Vagina (tissue), 2 donors: ENCODE measurements around the gene HOXD12. TPM values are rescaled to one million over a fixed set of nuclear protein-coding genes. Genes with fewer than 3 reads are reported as not detected.

Source experiments
- DNase-seq, 2 donors: peaks; one replicate each; pipeline ENCODE4 v3.0.0-alpha.2; 2017; ENCODE audit errors: extremely low spot score in 2 of 2
- H3K27ac ChIP-seq: fragments of 200-600 bp; sonication (generic); one replicate; pipeline ENCODE4 v1.5.1; 2019
- H3K27me3 ChIP-seq: fragments of 200-600 bp; sonication (generic); one replicate; pipeline ENCODE4 v1.5.1; 2019
- H3K36me3 ChIP-seq, 2 donors: fragments of 200-600 bp; sonication (generic); one replicate each; pipeline ENCODE4 v1.5.1; 2017 to 2019
- H3K4me1 ChIP-seq: fragments of 200-600 bp; sonication (generic); one replicate; pipeline ENCODE4 v1.5.1; 2019
- H3K4me3 ChIP-seq, 2 donors: fragments of 200-600 bp; sonication (generic); 1 replicate in 1 of 2; 2 replicates in 1 of 2; pipeline ENCODE4 v1.5.1; 2016 to 2019
- H3K9me3 ChIP-seq: fragments of 200-600 bp; sonication (generic); one replicate; pipeline ENCODE4 v1.5.1; 2019
- CTCF ChIP-seq, 3 experiments: fragments of 450-650 bp in 2 of 3; fragments of 200-600 bp in 1 of 3; sonication (generic) in 1 of 3; IDR thresholded peaks; one replicate each; pipeline ENCODE4 v1.5.1; 2017 to 2019; ENCODE audit warnings: antibody characterized with exemption in 3 of 3, mild to moderate bottlenecking in 2 of 3, moderate library complexity in 2 of 3
- POLR2A ChIP-seq, 2 donors: fragments of 450-650 bp; IDR thresholded peaks; one replicate each; pipeline ENCODE4 v1.6.1; 2017; ENCODE audit warnings: antibody characterized with exemption in 2 of 2, mild to moderate bottlenecking in 2 of 2, moderate library complexity in 2 of 2
- POLR2AphosphoS5 ChIP-seq, 2 donors: sonication (generic); formaldehyde crosslinking; IDR thresholded peaks; one replicate each; pipeline ENCODE4 v1.9.0; 2017; ENCODE audit warnings: antibody characterized with exemption in 2 of 2, mild to moderate bottlenecking in 2 of 2, low read depth in 1 of 2; ENCODE audit not compliant: insufficient read depth in 1 of 2
- intact Hi-C: fragments of 100-400 bp; cut with DNase I; formaldehyde crosslinking; loops from one replicate; pipeline ENCODE4 v1.15.1; 2023
- total RNA-seq: library from RNA; depleted of rRNA; stranded (reverse); fragments of >200 nt; gene quantifications from one replicate; pipeline ENCODE4 v1.2.3, GENCODE V29; 2016

The HOXD12 gene
- total RNA-seq, 1 donor from 2014 or later = 1.7 TPM

GRCh38 chr2:176132205-176133171 is 32.9 kb downstream of the HOXD12 start:
- peaks cover 24% of the 10 kb centered on the region for H3K4me1 ChIP-seq
- no peaks in the 10 kb centered on the region for H3K36me3 ChIP-seq
- H3K9me3 ChIP-seq = no peaks in the 10 kb centered on the region
- peak overlapping the region; percentile 9 to 25 for H3K4me3 ChIP-seq
- peak overlapping the region; percentile 83 for H3K27ac ChIP-seq
- no peak for TF ChIP-seq CTCF (IDR thresholded peaks at IDR 0.05)
- no peak for TF ChIP-seq POLR2AphosphoS5 (IDR thresholded peaks at IDR 0.05; ENCODE audit: insufficient read depth in 1 of 2, low read depth in 1 of 2)
- TF ChIP-seq POLR2A (IDR thresholded peaks at IDR 0.05) = no peak
- intact Hi-C loops = no loop called here
- H3K27me3 ChIP-seq = peaks cover 5% of the 10 kb centered on the region
- DNase-seq = no peak

- intact Hi-C loops = no loop called here
- TF ChIP-seq POLR2A (IDR thresholded peaks at IDR 0.05) = no peak
- TF ChIP-seq CTCF (IDR thresholded peaks at IDR 0.05) = no peak
- TF ChIP-seq POLR2AphosphoS5 (IDR thresholded peaks at IDR 0.05; ENCODE audit: insufficient read depth in 1 of 2, low read depth in 1 of 2) = no peak
- Histone ChIP-seq H3K4me3 (no peak overlapping the region), H3K27me3 (peaks cover 5% of the 10 kb centered on the region), H3K27ac (peak overlapping the region; percentile 83), H3K4me1 (peaks cover 24% of the 10 kb centered on the region), H3K9me3 (no peaks in the 10 kb centered on the region), H3K36me3 (no peaks in the 10 kb centered on the region)
- DNase-seq = no peak
These were observed 33.8 kb downstream of the HOXD12 start for GRCh38 chr2:176133389-176133788.

- Histone ChIP-seq H3K36me3 (no peaks in the 10 kb centered on the region), H3K4me1 (peaks cover 20% of the 10 kb centered on the region), H3K27me3 (peaks cover 5% of the 10 kb centered on the region), H3K4me3 (no peak overlapping the region), H3K9me3 (no peaks in the 10 kb centered on the region), H3K27ac (peak overlapping the region; percentile 83)
- no peak for TF ChIP-seq POLR2A (IDR thresholded peaks at IDR 0.05)
- TF ChIP-seq CTCF (IDR thresholded peaks at IDR 0.05) = no peak
- TF ChIP-seq POLR2AphosphoS5 (IDR thresholded peaks at IDR 0.05; ENCODE audit: insufficient read depth in 1 of 2, low read depth in 1 of 2) = no peak
- intact Hi-C loops = no loop called here
- no peak for DNase-seq
These were observed 34.4 kb downstream of the HOXD12 start for GRCh38 chr2:176134035-176134434.

GRCh38 chr2:176135035-176135440 is 35.4 kb downstream of the HOXD12 start:
- DNase-seq = no peak
- H3K4me3 ChIP-seq = peak overlapping the region in 1 of 2 donors; percentile 40
- H3K9me3 ChIP-seq = no peaks in the 10 kb centered on the region
- H3K4me1 ChIP-seq = peaks cover 12% of the 10 kb centered on the region
- peaks cover 5% of the 10 kb centered on the region for H3K27me3 ChIP-seq
- H3K27ac ChIP-seq = peak overlapping the region; percentile 83
- no peaks in the 10 kb centered on the region for H3K36me3 ChIP-seq
- TF ChIP-seq CTCF (IDR thresholded peaks at IDR 0.05) = no peak
- no peak for TF ChIP-seq POLR2AphosphoS5 (IDR thresholded peaks at IDR 0.05; ENCODE audit: insufficient read depth in 1 of 2, low read depth in 1 of 2)
- no peak for TF ChIP-seq POLR2A (IDR thresholded peaks at IDR 0.05)
- intact Hi-C loops = no loop called here
